GM23248 (cell line): Measurements from ENCODE around the gene QKI. TPM values are rescaled to one million over a fixed set of nuclear protein-coding genes. Genes with fewer than 3 reads are reported as not detected.

Source experiments
- DNase-seq: peaks from one replicate; pipeline ENCODE4 v3.0.0-alpha.2; 2015
- H2AFZ ChIP-seq: fragments of 200-600 bp; sonication (generic); 2 replicates; pipeline ENCODE4 v1.6.1; 2016; ENCODE audit warnings: antibody characterized with exemption
- H3F3A ChIP-seq: fragments of 200-600 bp; sonication (generic); 2 replicates; pipeline ENCODE4 v1.6.1; 2016; ENCODE audit warnings: mild to moderate bottlenecking, antibody characterized with exemption, mixed run types; ENCODE audit not compliant: insufficient read depth
- H3K27ac ChIP-seq: fragments of 200-600 bp; sonication (generic); 2 replicates; pipeline ENCODE4 v1.5.1; 2016; ENCODE audit warnings: mild to moderate bottlenecking
- H3K27me3 ChIP-seq: fragments of 200-600 bp; sonication (generic); replicated peaks from 2 replicates; pipeline ENCODE4 v1.6.1; 2016; ENCODE audit warnings: mild to moderate bottlenecking; ENCODE audit not compliant: insufficient read depth
- H3K36me3 ChIP-seq: fragments of 200-600 bp; sonication (generic); 2 replicates; pipeline ENCODE4 v1.6.1; 2016; ENCODE audit warnings: low read depth, mild to moderate bottlenecking
- H3K4me1 ChIP-seq: fragments of 200-600 bp; sonication (generic); 2 replicates; pipeline ENCODE4 v1.6.1; 2016; ENCODE audit warnings: mild to moderate bottlenecking; ENCODE audit not compliant: insufficient read depth
- H3K4me2 ChIP-seq: fragments of 200-600 bp; sonication (generic); one replicate; pipeline ENCODE4 v1.6.1; 2016; ENCODE audit warnings: mild to moderate bottlenecking; ENCODE audit not compliant: unreplicated experiment
- H3K4me3 ChIP-seq: fragments of 200-600 bp; sonication (generic); 2 replicates; pipeline ENCODE4 v1.5.1; 2016; ENCODE audit warnings: mild to moderate bottlenecking
- H3K79me2 ChIP-seq: fragments of 200-600 bp; sonication (generic); 2 replicates; pipeline ENCODE4 v1.6.1; 2016; ENCODE audit warnings: mild to moderate bottlenecking; ENCODE audit not compliant: insufficient read depth
- H3K9ac ChIP-seq: fragments of 200-600 bp; sonication (generic); 2 replicates; pipeline ENCODE4 v1.6.1; 2016; ENCODE audit warnings: mild to moderate bottlenecking
- H3K9me2 ChIP-seq: fragments of 200-600 bp; sonication (generic); 2 replicates; pipeline ENCODE4 v1.6.1; 2016; ENCODE audit warnings: mixed run types, mild to moderate bottlenecking, moderate library complexity; ENCODE audit not compliant: insufficient read depth
- H3K9me3 ChIP-seq: fragments of 200-600 bp; sonication (generic); one replicate; pipeline ENCODE4 v1.6.1; 2017; ENCODE audit warnings: low read depth
- H4K20me1 ChIP-seq: fragments of 200-600 bp; sonication (generic); 2 replicates; pipeline ENCODE4 v1.6.0; 2016; ENCODE audit not compliant: insufficient read depth
- EZH2 ChIP-seq: fragments of 200-600 bp; sonication (generic); IDR thresholded peaks from 2 replicates; pipeline ENCODE4 v1.6.1; 2018; ENCODE audit warnings: antibody characterized with exemption, mild to moderate bottlenecking; ENCODE audit not compliant: insufficient read depth, poor library complexity, severe bottlenecking
- EZH2phosphoT487 ChIP-seq: fragments of 200-600 bp; sonication (generic); IDR thresholded peaks from 2 replicates; pipeline ENCODE4 v1.6.1; 2018; ENCODE audit warnings: antibody characterized with exemption, moderate library complexity, mild to moderate bottlenecking, low read depth; ENCODE audit not compliant: insufficient read depth
- WGBS, 2 experiments: methylation state at CpG; one replicate each; pipeline ENCODE4 v1.1.6; 2015 to 2017; ENCODE audit warnings: low lambda C conversion rate in 2 of 2, low coverage in 1 of 2; ENCODE audit errors: missing lambda C conversion rate in 2 of 2; 5-methylcytosine and 5-hydroxymethylcytosine counted together
- in situ Hi-C: fragments of 300-500 bp; cut with MboI; formaldehyde crosslinking; loops from 2 replicates; pipeline ENCODE4 v1.15.0; 2020
- polyA plus RNA-seq: library from polyadenylated mRNA; unstranded; fragments of >200 nt; fragmentation: Nextera tagmentation; extraction: Ambion mirVana; gene quantifications from 2 replicates; pipeline ENCODE4 v1.2.1, GENCODE V29; 2016
- total RNA-seq: library from RNA; depleted of rRNA; stranded (reverse); fragments of >200 nt; shearing (Covaris generic); gene quantifications from 2 replicates; pipeline ENCODE4 v1.2.3, GENCODE V29; 2014

Gene QKI
- total and polyA plus RNA-seq, 2 experiments from 2014 or later = 13.6 to 145 TPM

DNA sequence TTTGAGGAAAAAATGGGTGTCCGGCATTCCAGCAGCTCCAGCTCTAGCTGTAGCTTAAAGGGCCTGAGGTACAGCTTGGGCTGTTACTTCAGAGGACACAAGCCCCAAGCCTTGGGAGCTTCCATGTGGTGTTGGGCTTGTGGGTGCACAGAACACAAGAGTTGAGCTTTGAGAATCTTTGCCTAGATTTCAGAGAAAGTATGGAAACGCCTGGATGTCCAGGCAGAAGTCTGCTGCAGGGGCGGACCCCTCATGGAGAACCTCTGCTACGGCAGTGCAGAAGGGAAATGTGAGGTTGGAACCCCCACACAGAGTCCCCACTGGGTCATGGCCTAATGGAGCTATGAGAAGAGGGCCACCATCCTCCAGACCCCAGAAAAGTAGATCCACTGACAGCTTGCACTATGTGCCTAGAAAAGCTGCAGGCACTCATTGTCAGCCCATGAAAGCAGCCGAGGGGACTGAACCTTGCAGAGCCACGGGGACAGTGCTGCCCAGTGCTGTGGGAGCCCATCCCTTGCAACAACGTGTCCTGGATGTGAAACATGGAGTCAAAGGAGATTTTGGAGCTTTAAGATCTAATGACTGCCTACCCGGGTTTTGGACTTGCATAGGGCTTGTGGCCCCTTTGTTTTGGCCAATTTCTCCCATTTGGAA, 90.6 kb downstream of the QKI start:
- H3K4me1 ChIP-seq = 0 out of 2 replicates have a peak, but pooled peaks cover 5% of the 10 kb centered on the region
- H3K36me3 ChIP-seq = peaks cover 12% of the 10 kb centered on the region
- H3K4me2 ChIP-seq = no peak overlapping the region
- H3K27me3 ChIP-seq = no peaks in the 10 kb centered on the region
- DNase-seq = no peak
- no peaks in the 10 kb centered on the region for H3K9me2 ChIP-seq
- TF ChIP-seq EZH2phosphoT487 = no peak
- TF ChIP-seq EZH2 = no peak
- WGBS, 2 experiments = 86 to 87% methylated on average over 8 of the region's 8 CpGs
- peaks cover 6% of the 10 kb centered on the region for H3K9me3 ChIP-seq
- H3F3A ChIP-seq = no peaks in the 10 kb centered on the region; the same call in none of the 2 replicates
- in situ Hi-C loops = no loop called here
- no peak overlapping the region for H2AFZ ChIP-seq
- no peak overlapping the region for H3K27ac ChIP-seq
- H3K9ac ChIP-seq = no peak overlapping the region
- H3K79me2 ChIP-seq = peaks cover 100% of the 10 kb centered on the region
- H4K20me1 ChIP-seq = peaks cover 6% of the 10 kb centered on the region; the same call in 1 of the 2 replicates
- no peak overlapping the region for H3K4me3 ChIP-seq

- Histone ChIP-seq H3K4me3 (no peak overlapping the region), H3K4me1 (no peaks in the 10 kb centered on the region), H3K27ac (no peak overlapping the region), H3K27me3 (no peaks in the 10 kb centered on the region), H2AFZ (no peak overlapping the region), H3K4me2 (no peak overlapping the region), H4K20me1 (peaks cover 6% of the 10 kb centered on the region; the same call in 1 of the 2 replicates), H3K79me2 (peaks cover 100% of the 10 kb centered on the region), H3F3A (no peaks in the 10 kb centered on the region; the same call in none of the 2 replicates), H3K9me3 (peaks cover 6% of the 10 kb centered on the region), H3K36me3 (peaks cover 12% of the 10 kb centered on the region), H3K9me2 (no peaks in the 10 kb centered on the region), H3K9ac (no peak overlapping the region)
- 91 to 100% methylated on average over 1 of the region's 1 CpG for WGBS, 2 experiments
- TF ChIP-seq EZH2 (no peak), EZH2phosphoT487 (no peak)
- in situ Hi-C loops = no loop called here
- DNase-seq = no peak
Observed at GRCh38 chr6:163507965-163508364, 93.4 kb downstream of the QKI start.

- no peak overlapping the region for H3K27ac ChIP-seq
- no peak overlapping the region for H2AFZ ChIP-seq
- no peak overlapping the region for H3K9ac ChIP-seq
- in situ Hi-C loops = no loop called here
- peaks cover 3% of the 10 kb centered on the region for H3K36me3 ChIP-seq
- H3K4me2 ChIP-seq = no peak overlapping the region
- peaks cover 3% of the 10 kb centered on the region; the same call in 1 of the 2 replicates for H3F3A ChIP-seq
- H4K20me1 ChIP-seq = peaks cover 4% of the 10 kb centered on the region; the same call in 1 of the 2 replicates
- H3K9me3 ChIP-seq = peaks cover 3% of the 10 kb centered on the region
- 97 to 99% methylated on average over 4 of the region's 4 CpGs for WGBS, 2 experiments
- no peaks in the 10 kb centered on the region for H3K4me1 ChIP-seq
- no peak for TF ChIP-seq EZH2phosphoT487
- no peak for TF ChIP-seq EZH2
- DNase-seq = no peak
- H3K4me3 ChIP-seq = no peak overlapping the region
- no peaks in the 10 kb centered on the region for H3K27me3 ChIP-seq
- H3K9me2 ChIP-seq = no peaks in the 10 kb centered on the region
- peaks cover 100% of the 10 kb centered on the region for H3K79me2 ChIP-seq
Observed at GRCh38 chr6:163513003-163513402, 98.5 kb downstream of the QKI start.

- WGBS, 2 experiments = 98 to 100% methylated on average over 2 of the region's 2 CpGs
Observed at GRCh38 chr6:163513570-163514166, 99.2 kb downstream of the QKI start.

More at GRCh38 chr6:163513570-163514166, 99.2 kb downstream of the QKI start:
- Histone ChIP-seq H3K4me2 (no peak overlapping the region), H3K36me3 (no peaks in the 10 kb centered on the region; the same call in 1 of the 2 replicates), H3K79me2 (peaks cover 100% of the 10 kb centered on the region), H3K27ac (no peak overlapping the region), H3F3A (peaks cover 3% of the 10 kb centered on the region; the same call in 1 of the 2 replicates), H3K4me3 (no peak overlapping the region), H3K9ac (no peak overlapping the region), H3K27me3 (no peaks in the 10 kb centered on the region), H3K9me2 (no peaks in the 10 kb centered on the region), H4K20me1 (peaks cover 4% of the 10 kb centered on the region), H2AFZ (no peak overlapping the region), H3K4me1 (no peaks in the 10 kb centered on the region), H3K9me3 (no peaks in the 10 kb centered on the region)
- no peak for DNase-seq
- in situ Hi-C loops = no loop called here
- TF ChIP-seq EZH2phosphoT487 (no peak), EZH2 (no peak)
